Stimulated activated CD8-positive, alpha-beta memory T cell treated with anti-CD3 and anti-CD28 coated beads, Interleukin-4, amount 100 ng/mL, for 1 hour (primary cell): ENCODE measurements around the gene GADD45B.
"Not testable (repeated sequence)": the region's sequence is repeated elsewhere in the genome, so short reads cannot be mapped to it uniquely, and the experiment has no call there.

ENCODE experiments used
- DNase-seq, 2 donors: peaks; one replicate each; pipeline ENCODE4 v3.0.0-alpha.2; 2020; ENCODE audit warnings: low read depth in 2 of 2, low spot score in 1 of 2

The GADD45B gene

DNA sequence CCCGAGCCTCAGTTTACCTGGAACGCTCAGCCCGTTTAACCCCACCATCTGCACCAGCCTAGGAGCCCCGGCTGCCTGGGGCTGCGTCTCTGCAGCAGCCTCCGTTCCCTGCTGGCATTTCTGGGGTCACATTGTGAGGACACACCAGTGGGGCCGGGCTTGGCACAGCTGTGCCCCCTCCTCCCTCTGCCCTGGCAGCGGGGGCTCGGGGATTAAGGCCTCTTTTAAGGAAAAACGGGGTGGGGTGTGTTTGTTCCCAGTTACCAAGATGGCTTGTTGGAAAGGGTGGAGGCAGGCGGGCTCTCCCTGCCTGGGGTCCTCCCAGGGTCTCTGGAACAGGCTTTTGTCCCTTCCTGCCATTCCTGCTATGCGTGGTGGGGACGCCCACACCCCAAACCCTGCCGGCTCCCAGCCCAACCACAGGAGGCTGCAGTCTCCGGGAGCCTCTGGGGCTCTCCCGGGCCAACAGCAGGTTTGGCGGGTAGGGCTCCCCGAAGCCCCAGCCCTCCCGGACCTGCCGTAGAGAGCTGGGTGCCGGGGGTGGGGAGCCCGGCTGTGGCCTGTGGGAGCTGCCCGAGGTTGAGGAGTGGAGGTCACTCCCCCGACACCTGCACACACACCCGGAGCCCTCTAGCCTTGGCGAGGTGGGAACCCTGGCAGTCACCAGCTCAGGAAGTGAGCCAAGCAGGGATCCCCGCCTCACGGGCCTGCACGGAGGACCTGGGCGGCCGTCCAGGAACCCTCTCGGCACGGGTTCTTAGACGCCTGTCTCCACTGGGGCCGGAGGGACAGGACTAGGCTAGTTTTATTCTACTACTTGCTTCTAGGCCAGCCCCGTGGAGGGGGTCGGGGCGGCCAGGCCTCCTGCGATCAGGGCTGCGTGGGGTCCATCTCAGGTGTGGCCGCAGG, 36.9 kb downstream of the GADD45B start:
- no peak for DNase-seq

GRCh38 chr19:2514981-2515518, 39.1 kb downstream of the GADD45B start:
- DNase-seq, result no peak

GRCh38 chr19:2516727-2517126, 40.8 kb downstream of the GADD45B start:
- DNase-seq, result no peak

DNA sequence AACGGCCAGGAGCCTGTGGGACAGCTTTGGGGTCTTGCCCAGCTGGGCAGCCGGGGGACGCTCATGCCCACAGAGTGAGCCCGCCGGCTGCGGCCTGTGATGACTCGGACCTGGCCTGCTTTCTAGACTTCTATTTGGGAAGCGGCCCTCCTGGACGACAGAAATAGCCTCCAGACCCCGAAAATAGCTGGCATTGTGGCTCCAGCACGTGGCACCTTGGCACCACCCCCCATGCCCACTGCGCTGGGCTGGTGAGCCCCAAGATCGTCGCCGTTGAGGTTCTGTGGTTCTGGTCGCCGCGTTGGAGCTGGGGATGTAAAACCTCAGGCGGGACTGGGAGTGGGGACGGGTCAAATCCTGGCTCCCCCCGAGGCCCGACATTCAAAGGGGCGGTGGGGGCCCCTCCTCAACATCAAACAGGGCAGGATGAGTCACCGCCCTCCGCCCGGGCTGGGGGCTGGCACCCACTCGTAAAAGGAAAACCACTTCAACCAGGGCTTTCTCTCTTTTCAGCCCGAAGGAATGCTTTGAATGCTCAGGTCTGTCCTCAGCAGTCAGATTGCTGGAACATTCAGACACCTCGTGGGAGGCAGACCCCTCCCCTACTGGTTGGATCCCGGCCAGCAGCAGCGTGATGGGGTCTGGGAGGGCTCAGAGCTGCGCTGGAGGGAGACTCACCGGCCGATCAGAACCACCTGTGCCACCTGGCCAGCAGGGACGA, 42.1 kb downstream of the GADD45B start:
- no peak for DNase-seq

DNA sequence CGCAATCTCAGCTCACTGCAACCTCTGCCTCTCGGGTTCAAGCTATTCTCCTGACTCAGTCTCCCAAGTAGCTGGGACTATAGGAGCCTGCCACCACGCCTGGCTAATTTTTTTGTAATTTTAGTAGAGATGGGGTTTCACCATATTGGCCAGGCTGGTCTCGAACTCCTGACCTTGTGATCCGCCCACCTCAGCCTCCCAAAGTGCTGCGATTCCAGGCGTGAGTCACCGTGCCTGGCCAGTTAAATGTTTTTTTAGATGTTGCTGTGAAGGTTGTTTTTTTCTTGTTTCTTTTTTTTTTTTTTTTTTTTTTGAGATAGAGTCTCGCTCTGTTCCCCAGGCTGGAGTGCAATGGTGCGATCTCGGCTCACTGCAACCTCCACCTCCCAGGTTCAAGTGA, 42.9 kb downstream of the GADD45B start:
- not testable (repeated sequence) for DNase-seq

- no peak for DNase-seq
Observed at GRCh38 chr19:2519482-2519881, 43.6 kb downstream of the GADD45B start.

DNA sequence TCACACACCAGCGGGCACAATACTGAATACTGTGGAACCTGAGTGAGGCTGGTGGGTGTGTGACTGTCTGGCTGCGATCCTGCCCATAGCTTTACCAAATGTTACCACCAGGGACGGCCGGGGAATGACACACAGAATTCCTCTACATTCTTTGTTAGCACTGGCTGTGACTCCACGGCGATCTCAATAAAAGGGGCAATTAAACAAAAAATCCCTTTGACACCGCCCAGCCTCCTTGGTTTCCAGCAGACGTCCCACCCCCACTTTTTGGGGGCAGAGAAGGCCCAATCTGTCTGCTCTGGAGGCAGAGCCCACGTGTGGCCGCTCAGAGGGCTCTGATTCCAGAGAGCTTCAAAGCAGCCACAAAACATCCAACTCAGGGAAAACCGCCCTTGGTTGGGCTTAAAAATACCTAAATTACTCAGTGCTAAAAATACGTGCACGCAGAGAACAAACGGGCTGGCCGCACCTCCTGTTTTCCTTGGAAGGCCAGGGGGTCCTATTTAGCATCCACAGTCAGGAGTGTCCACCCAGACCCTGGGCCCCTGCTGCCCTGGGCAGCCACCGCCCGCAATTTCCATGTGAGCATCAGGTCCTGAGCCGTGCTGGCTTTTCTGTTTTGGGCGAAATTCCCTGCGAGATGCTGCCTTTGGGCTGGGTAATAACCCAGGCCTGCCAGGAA, 47.8 kb downstream of the GADD45B start:
- DNase-seq, result no peak

DNA sequence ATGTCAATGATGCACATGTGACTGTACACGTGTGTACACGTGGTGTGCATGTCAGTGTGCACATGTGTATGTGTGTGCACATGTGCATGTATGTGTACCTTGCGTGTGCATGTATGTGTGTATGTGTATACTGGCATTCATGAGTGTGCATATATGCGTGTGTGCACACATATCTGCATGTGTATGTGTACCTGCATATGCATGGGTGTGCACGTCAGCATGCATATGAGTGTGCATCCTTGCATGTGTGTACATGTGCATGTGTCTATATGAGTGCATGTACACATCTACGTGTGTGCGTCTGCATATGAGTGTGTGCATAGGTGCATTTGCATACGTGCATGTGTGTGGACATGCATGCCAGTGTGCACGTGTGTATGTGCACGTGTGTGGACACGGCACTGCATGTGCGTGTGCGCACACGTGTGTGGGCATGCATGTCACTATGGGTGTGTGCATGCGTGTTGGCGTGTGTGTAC, 48.5 kb downstream of the GADD45B start:
- no peak for DNase-seq

- no peak for DNase-seq
Observed at GRCh38 chr19:2524840-2525723, 49.2 kb downstream of the GADD45B start.

DNA sequence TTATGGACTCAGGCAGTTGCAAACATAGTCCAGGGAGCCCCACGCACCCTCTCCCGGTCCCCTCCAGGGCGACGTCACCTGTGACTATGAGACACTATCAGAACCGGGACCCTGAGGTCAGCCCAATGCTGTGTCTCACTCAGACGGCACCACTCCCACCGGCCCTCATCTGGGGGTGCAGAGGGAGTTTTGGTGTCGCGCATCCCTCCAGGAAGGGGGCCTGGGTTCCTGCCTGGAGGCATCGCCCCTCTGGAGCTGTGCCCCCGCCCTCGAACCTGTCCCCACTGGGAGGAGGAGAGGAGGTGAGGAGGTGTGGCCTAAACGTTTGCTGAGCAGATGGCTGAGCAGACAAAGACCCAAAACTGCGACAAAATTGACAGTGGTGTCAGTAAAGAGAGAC, 51.2 kb downstream of the GADD45B start:
- DNase-seq, result no peak

DNA sequence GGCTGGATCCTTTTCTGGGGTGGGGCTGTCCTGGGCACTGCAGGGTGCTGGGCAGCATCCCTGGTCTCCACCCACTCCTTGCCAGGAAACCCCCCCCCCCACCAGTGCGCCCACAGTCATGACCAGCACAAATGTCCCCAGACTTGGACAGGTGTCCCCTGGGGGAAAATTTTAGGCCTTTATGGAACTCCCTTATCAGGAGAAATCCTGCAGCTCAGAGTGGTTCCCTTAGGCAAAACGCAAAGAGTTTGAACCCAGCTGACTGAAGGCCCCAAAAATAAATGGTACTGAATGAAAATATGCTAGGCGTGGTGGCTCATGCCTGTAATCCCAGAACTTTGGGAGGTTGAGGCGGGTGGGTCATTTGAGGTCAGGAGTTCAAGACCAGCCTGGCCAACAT, 51.8 kb downstream of the GADD45B start:
- DNase-seq, result no peak
